Stimulated activated CD4-positive, alpha-beta T cell treated with anti-CD3 and anti-CD28 coated beads, Interleukin-4, amount 100 ng/mL, for 24 hours (primary cell): ENCODE results near the gene RTKN.

Source experiments
- DNase-seq: peaks from one replicate; pipeline ENCODE4 v3.0.0-alpha.2; 2020

RTKN gene

GRCh38 chr2:74415762-74416395 lies 25.9 kb downstream of the RTKN start:
- DNase-seq, result no peak

DNA sequence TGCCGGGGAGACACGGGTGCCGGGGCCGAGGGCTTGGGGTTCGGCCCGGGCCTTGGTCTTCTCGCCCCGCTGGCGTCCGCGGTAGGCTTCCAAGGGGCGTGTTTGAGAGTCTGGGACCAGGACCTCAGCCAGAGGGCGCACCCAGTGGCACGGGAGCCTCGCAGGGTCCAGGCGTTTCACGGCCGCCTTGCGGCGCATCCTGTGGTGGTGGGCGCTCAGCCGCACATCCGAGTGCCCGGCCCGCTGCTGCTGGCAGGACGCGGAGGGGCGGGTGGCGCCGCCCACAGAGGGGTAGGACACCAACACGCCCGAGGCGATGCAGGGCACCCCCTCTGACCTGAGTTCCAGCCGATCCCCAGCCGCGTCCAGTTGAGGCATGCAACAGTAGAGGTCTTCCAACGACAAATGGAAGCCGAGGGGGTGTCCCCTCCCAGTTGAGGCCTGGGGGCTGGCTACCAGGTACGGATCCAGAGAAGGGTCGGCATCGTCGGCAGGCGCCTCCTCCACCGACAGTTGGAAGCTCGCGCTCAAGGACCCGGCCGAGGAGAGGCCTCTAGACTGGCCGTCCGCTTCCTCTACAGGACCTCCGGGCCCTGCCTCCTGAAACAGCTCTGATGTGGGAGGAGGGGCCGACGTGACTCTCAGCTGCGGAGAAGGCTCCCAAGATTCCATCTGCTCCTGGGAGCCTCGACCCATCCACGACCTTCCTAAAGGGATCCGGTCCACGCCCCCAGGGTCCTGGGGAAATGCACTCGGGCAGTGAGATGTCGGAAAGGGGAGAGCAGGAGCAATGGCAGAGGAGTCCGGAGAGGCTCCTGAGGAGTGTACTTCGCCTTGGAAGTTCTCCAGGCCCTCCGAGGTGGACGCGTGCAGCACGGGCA lies 26.6 kb downstream of the RTKN start:
- peak; percentile 6 for DNase-seq

GRCh38 chr2:74414441-74414840 lies 27.3 kb downstream of the RTKN start:
- no peak for DNase-seq

GRCh38 chr2:74413001-74413698 lies 28.6 kb downstream of the RTKN start:
- DNase-seq, result no peak

DNA sequence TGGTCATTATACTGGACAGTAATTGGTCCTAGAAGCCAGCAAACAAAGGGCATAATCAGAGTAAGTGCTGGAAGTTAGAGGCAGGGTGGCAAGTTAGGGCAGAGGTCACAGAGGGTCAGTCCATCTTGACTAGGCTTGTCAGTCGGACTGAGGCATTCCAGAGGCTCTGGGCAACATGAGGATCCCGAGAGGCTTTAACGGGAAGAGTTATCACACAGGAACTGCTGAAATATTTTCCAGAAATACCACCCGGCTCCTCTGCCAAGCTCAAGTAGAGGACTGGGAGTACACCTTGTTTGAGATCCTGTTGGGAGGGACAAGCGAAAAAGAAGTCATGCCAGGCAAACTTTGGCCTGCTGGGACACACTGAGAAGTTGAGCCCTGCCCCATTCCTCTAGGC lies 34.1 kb downstream of the RTKN start:
- DNase-seq, result no peak

DNA sequence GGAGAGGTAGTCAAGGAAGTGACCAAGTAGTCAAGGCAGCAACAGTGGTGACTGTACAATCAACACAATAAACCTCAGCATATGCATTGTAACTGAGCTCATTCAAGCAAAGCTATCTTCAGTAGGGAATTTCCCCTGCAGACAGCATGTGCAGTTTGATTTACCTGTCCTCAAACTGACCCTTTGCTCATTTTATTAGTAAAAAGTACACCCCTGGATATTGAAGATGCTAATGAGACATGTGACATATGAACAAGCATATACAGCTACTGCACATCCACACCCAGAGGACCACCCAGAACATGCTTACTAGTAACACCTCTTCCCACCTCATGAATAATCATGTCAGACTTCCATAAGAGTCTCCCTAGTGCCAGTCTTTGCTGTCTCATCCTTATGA lies 35.7 kb downstream of the RTKN start:
- DNase-seq, result no peak

GRCh38 chr2:74401891-74402290 lies 39.8 kb downstream of the RTKN start:
- no peak for DNase-seq

DNA sequence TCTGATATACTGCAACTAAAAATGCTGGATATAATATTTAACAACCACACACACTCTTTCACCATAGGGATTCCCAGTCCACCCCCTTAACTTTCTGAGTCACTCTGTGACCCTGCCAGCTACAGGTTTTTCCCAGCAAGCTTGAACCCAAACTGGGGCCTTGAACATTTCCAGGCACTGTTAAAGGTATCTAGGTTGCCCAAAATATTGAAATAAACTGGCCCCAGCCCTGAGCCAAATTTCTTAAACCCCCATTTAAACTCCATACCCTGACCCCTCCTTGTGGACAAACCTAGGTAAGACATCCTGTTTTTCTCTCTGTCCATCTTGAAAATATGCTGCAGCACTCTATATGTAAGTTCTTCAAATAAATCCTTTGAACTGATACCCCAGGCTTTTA lies 42.0 kb downstream of the RTKN start:
- DNase-seq, result no peak

GRCh38 chr2:74396149-74396548 lies 45.6 kb downstream of the RTKN start:
- DNase-seq, result no peak

DNA sequence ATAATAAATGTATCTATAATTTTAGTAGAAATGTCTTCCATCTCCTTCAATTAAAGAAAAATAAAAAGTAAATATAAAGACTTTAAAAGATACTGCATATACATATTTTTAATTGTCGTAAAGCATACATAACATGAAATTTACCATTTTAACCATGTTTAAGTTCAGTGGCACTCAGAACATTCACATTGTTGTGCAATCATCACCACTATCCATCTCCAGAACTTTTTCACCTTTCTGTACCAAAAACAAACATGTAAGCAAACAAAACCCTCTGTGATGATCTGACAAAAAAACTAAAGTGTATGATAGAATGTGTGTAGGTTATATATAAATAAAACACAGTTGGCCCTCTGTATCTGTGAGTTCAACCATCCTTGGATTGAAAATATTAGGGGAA lies 48.2 kb downstream of the RTKN start:
- no peak for DNase-seq

- no peak for DNase-seq
Observed at GRCh38 chr2:74392449-74392743, 49.3 kb downstream of the RTKN start.

DNA sequence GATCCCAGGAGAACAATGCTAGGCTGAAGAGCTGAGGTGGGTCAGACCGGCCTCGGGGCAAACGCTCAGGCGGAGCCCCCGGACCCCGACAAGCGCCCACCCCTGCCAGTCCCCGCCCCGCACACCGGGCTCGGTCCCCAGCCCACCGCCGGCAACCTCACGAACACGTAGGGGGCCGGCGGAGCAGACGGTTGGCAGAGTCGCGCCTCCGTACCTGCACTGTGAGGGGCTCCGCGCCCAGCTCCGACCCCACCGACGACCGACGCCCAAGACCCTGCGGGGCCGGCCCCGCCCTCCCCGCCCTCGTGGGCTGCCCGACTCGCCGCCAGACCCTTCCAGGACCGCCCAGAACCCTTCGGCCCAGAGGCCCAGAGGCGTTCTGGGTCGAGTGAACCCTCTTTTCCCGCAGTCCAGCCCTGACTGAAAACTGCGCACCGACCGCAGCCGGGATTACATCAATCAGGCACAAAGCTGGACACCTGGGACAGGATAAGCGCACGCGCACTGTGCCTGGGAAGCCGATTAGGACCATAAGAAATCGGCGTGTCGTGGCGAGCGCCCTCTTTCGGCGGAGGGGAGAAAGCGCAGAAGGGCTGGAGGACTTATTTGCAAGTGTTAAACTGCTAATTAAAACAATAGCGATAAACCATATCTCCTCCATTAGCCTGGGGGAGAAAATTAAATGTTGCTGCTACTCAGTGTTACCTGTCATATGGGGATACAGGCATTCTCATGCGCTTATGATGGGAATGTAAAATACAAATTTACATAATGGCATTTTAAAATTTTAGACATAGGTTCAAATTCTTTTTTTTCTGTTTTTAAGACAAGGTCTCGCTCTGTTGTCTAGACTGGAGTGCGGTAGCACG lies 49.9 kb downstream of the RTKN start:
- DNase-seq, result peak; percentile 97

GRCh38 chr2:74391209-74391579 lies 50.5 kb downstream of the RTKN start:
- no peak for DNase-seq

GRCh38 chr2:74390606-74391005 lies 51.1 kb downstream of the RTKN start:
- DNase-seq, result no peak

DNA sequence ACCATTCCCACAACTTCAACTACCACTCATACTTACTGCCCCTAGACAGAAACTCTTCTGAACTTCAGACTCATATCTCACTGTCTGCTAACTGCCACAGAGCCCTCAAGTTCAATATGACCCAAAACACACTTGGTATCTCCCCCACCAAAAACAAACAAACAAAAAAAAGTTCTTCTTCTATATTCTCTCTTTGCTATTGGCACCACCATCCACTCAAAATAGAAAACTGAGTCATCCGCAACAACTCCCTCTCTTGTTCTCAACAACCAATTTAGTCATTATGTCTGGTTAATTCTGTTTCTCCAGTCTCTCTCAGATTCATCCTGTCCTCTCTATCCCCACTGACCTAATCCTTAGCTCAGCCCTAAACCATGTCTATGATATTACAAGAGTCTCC lies 54.4 kb downstream of the RTKN start:
- no peak for DNase-seq

DNA sequence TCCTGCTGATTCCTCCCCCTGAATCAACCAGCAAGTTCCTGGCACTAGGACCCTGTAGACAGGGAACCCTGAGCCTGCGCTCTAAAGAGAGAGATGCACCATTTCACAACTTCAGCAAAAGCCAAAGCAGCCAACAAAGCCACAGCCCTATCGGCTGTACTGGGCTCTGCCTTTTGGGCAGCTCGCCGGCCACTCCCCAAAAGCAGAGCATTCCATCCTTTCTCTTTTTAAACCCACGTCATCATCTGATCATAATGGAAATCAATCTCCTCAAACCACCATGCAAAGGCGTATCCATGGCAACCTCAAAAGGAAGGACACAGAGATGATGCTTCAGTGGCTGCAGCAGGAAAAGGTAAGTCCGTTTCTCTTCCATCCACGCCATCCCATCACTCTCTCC lies 56.3 kb downstream of the RTKN start:
- DNase-seq, result no peak

- DNase-seq, result no peak
Observed at GRCh38 chr2:74384051-74384450, 57.7 kb downstream of the RTKN start.

- DNase-seq, result no peak
Observed at GRCh38 chr2:74383254-74383653, 58.5 kb downstream of the RTKN start.

- no peak for DNase-seq
Observed at GRCh38 chr2:74381751-74382150, 60.0 kb downstream of the RTKN start.

DNA sequence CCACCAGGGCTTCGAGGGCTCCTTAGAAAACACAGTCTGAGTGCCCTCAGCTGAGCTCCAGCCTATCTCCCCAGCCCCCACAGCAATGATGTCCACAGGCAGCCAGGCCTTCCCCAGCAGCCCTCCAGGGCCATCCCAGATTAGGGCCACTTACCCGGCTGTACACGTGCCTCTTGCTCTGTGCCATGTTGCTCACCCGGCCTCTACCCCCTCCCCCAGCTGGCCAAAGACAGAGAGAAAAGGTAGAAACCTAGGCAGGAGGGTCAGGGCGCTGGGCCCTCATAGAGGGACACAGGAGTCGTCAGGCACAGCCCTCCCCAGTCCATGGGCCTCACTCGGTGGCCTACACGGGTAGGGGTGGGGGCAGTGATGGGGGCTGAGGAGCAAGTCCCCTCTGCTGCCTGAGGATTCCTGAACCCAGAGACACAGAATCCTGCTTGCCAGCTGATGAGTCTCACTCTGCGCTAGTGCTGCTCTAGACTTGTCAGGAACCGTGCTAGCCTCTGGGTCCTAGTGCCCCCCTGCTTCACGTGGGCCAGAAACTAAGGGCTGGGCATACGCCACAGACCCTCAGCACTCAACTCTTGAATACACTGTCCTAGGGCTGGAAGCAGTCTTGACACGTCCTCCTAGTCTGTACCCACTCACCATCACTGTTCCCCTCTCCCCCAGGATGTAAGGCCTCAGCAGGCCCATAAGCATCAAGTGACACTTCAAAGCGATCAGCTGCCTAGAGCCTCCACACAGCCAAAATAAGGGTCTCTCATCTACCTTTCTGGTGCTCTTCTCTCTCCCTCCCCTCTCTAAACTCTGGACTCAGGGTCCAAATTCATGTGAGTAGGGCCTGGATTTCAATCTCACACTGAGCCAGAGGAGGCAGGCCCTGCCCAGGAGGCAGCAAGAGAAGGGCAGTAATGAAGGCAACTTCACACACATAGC lies 61.6 kb downstream of the RTKN start, which contains the start of gene DCTN1:
TSS of gene DCTN1 (minus strand) at position 461 of the 939 bp plus-strand sequence. CDS start at position 187, 274 bp downstream.
- DNase-seq, result peak; percentile 13

GRCh38 chr2:74378007-74378406 lies 63.7 kb downstream of the RTKN start:
- DNase-seq, result no peak

DNA sequence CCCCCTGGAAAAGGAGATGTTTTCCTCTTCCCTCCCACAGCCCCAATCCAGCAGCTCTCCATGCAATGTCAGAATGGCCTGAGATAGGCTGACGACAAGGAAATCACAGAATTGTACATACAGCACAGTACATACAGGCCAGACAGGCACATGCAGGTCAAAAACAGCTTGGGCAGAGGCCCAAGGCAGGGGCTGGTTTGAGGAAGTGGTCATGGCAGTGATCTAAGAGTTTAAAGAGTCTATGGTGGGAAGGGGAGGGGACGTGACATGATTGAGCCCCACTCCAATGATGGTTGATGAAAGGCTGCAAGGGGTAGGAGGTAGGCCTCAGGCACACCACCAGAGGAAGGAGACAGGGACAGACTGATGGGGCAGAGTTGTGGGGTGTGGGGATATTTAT lies 65.9 kb downstream of the RTKN start:
- DNase-seq, result no peak
